A673 (cell line): ENCODE results near the gene TXNDC2. TPM values are rescaled to one million over a fixed set of nuclear protein-coding genes. Genes with fewer than 3 reads are reported as not detected.
A peak's percentile ranks its signal among the peaks of the same experiment; 100 is the strongest.

Experiments
- BruUV-seq: library from RNA; stranded (reverse); fragments of 400-500 nt; replicated peaks from 2 replicates; lab custom pipeline; 2021; lab: Mats Ljungman, UMichigan
- CTCF ChIA-PET: fragments of 300-600 bp; sonication (Branson Sonifier 250); formaldehyde crosslinking; loops from one replicate; lab custom pipeline; 2022; ENCODE audit warnings: antibody characterized with exemption; lab: Charles Lee
- POLR2A ChIA-PET: fragments of 300-600 bp; sonication (Branson Sonifier 250); formaldehyde crosslinking; loops from one replicate; lab custom pipeline; 2022; ENCODE audit warnings: antibody characterized with exemption; ENCODE audit not compliant: low non-redundant PET; lab: Charles Lee
- DNase-seq: peaks from one replicate; pipeline ENCODE4 v3.0.0-alpha.2; 2015; ENCODE audit warnings: low spot score
- H3K27ac ChIP-seq: fragments of 200-600 bp; sonication (generic); 2 replicates; pipeline ENCODE4 v1.5.1; 2016; ENCODE audit warnings: mixed run types, low read depth, mild to moderate bottlenecking, mixed read lengths, antibody characterized with exemption, low read length; ENCODE audit not compliant: poor library complexity, severe bottlenecking
- H3K27me3 ChIP-seq: fragments of 200-600 bp; sonication (generic); replicated peaks from 2 replicates; pipeline ENCODE4 v1.6.1; 2017; ENCODE audit warnings: mixed run types, low read depth, mild to moderate bottlenecking, mixed read lengths, antibody characterized with exemption, low read length; ENCODE audit not compliant: insufficient read depth, poor library complexity
- H3K36me3 ChIP-seq: fragments of 200-600 bp; sonication (generic); 2 replicates; pipeline ENCODE4 v1.6.1; 2016; ENCODE audit warnings: mixed run types, mild to moderate bottlenecking, mixed read lengths, antibody characterized with exemption, low read length; ENCODE audit not compliant: insufficient read depth, poor library complexity, severe bottlenecking
- H3K4me1 ChIP-seq: fragments of 200-600 bp; sonication (generic); 2 replicates; pipeline ENCODE4 v1.6.1; 2017; ENCODE audit warnings: mixed run types, mild to moderate bottlenecking, mixed read lengths, antibody characterized with exemption, low read length; ENCODE audit not compliant: insufficient read depth, poor library complexity, severe bottlenecking
- H3K4me3 ChIP-seq: fragments of 200-600 bp; sonication (generic); 2 replicates; pipeline ENCODE4 v1.5.1; 2016; ENCODE audit warnings: low read depth, mixed run types, mild to moderate bottlenecking, mixed read lengths, low read length; ENCODE audit not compliant: poor library complexity, severe bottlenecking
- H3K9me3 ChIP-seq: fragments of 200-600 bp; sonication (generic); 2 replicates; pipeline ENCODE4 v1.6.1; 2016; ENCODE audit warnings: mixed run types, low read depth, mild to moderate bottlenecking, mixed read lengths, antibody characterized with exemption, low read length; ENCODE audit not compliant: poor library complexity, severe bottlenecking
- EZH2 ChIP-seq: fragments of 200-600 bp; sonication (generic); IDR thresholded peaks from 2 replicates; pipeline ENCODE4 v1.6.1; 2017; ENCODE audit warnings: borderline replicate concordance, low read depth, mild to moderate bottlenecking, mixed read lengths, antibody characterized with exemption, low read length; ENCODE audit not compliant: poor library complexity, severe bottlenecking
- intact Hi-C: fragments of 100-400 bp; cut with micrococcal nuclease; formaldehyde crosslinking; loops from one replicate; pipeline ENCODE4 v1.10.0; 2022; ENCODE audit not compliant: unreplicated experiment
- total RNA-seq: library from RNA; stranded (reverse); gene quantifications from 2 replicates; pipeline ENCODE4 v1.2.3, GENCODE V29; 2021
- TF ChIP-seq, protein P1 (sequence below): fragments of 300-800, 200-600 bp; sonication (generic); conservative IDR thresholded peaks from 2 replicates; pipeline ENCODE4 v1.5.1; 2017; ENCODE audit warnings: low read depth, mild to moderate bottlenecking, antibody characterized with exemption, low read length, moderate library complexity, mixed read lengths

Gene TXNDC2
- total RNA-seq, 1 experiment from 2014 or later = 0.13 TPM

DNA sequence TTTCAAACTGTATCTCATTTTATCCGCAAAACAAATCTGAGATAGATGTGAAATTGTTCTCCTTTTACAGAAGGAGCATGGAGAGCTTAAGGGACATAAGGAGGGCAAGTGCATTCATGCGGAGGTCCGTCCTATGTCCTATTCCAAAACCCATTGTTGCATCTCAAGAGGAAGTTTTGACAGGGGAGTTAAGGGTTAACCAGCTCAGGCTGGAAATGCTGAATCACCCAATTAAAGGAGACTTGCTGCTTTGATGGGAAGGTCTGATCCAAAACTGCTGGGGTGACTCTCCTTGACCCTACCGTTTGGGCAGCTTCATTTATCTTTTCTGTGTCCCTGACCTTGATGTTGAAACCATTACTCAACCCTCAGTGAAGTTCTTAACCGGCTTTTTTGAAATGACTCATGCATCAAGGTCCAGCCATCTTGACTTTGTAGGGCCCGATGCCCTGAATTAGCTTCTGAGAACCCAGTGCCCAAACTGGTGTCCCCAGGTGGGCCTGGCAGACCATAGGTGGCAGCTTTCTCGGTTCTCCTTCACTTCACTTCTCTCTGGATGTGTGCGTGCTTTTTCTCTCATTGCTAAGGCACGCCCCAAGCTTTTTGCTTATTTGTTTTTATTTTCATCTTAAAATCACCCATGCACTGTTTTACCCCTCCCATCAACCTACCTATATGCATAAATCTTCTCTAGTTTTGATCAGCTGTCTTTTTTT, 15.9 kb upstream of the TXNDC2 start:
- intact Hi-C loops = no loop called here
- BruUV-seq = no TSS peak
- Histone ChIP-seq H3K4me1 (peaks cover 23% of the 10 kb centered on the region), H3K9me3 (peaks cover 15% of the 10 kb centered on the region), H3K4me3 (no peak overlapping the region), H3K27ac (peak overlapping the region; percentile 72), H3K36me3 (no peaks in the 10 kb centered on the region), H3K27me3 (no peaks in the 10 kb centered on the region)
- ChIA-PET POLR2A (no interaction called here), CTCF (no interaction called here)
- TF ChIP-seq, protein P1, sequence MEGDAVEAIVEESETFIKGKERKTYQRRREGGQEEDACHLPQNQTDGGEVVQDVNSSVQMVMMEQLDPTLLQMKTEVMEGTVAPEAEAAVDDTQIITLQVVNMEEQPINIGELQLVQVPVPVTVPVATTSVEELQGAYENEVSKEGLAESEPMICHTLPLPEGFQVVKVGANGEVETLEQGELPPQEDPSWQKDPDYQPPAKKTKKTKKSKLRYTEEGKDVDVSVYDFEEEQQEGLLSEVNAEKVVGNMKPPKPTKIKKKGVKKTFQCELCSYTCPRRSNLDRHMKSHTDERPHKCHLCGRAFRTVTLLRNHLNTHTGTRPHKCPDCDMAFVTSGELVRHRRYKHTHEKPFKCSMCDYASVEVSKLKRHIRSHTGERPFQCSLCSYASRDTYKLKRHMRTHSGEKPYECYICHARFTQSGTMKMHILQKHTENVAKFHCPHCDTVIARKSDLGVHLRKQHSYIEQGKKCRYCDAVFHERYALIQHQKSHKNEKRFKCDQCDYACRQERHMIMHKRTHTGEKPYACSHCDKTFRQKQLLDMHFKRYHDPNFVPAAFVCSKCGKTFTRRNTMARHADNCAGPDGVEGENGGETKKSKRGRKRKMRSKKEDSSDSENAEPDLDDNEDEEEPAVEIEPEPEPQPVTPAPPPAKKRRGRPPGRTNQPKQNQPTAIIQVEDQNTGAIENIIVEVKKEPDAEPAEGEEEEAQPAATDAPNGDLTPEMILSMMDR = no peak
- no peak for TF ChIP-seq EZH2
- peak; percentile 52 for DNase-seq

GRCh38 chr18:9870431-9871008, 15.3 kb upstream of the TXNDC2 start:
- intact Hi-C loops = no loop called here
- no peaks in the 10 kb centered on the region for H3K27me3 ChIP-seq
- TF ChIP-seq, protein P1 = no peak
- no peak for TF ChIP-seq EZH2
- peaks cover 23% of the 10 kb centered on the region for H3K4me1 ChIP-seq
- CTCF ChIA-PET = no interaction called here
- POLR2A ChIA-PET = no interaction called here
- peak overlapping the region; percentile 72 for H3K27ac ChIP-seq
- no TSS peak for BruUV-seq
- no peak for DNase-seq
- H3K9me3 ChIP-seq = peaks cover 11% of the 10 kb centered on the region
- H3K4me3 ChIP-seq = no peak overlapping the region
- no peaks in the 10 kb centered on the region for H3K36me3 ChIP-seq

- H3K4me1 ChIP-seq = peaks cover 23% of the 10 kb centered on the region
- no peaks in the 10 kb centered on the region for H3K27me3 ChIP-seq
- H3K36me3 ChIP-seq = no peaks in the 10 kb centered on the region
- no peak overlapping the region for H3K4me3 ChIP-seq
- ChIA-PET POLR2A (no interaction called here), CTCF (no interaction called here)
- no peak for DNase-seq
- BruUV-seq = no TSS peak
- H3K9me3 ChIP-seq = peaks cover 7% of the 10 kb centered on the region
- TF ChIP-seq, protein P1 = no peak
- no peak for TF ChIP-seq EZH2
- intact Hi-C loops = no loop called here
- no peak overlapping the region for H3K27ac ChIP-seq
These were observed 14.5 kb upstream of the TXNDC2 start for GRCh38 chr18:9871244-9871746.
